Sigmoid colon (tissue), 4 donors: ENCODE results near the gene CCDC102B.

Experiments used
- POLR2A ChIP-seq, 2 donors: fragments of 450-650 bp; IDR thresholded peaks; one replicate each; pipeline ENCODE4 v1.6.1; 2016; ENCODE audit warnings: antibody characterized with exemption in 2 of 2, mild to moderate bottlenecking in 2 of 2, moderate library complexity in 2 of 2
- POLR2AphosphoS5 ChIP-seq, 4 donors: sonication (generic); formaldehyde crosslinking; IDR thresholded peaks; one replicate each; pipeline ENCODE4 v1.6.1; 2017; ENCODE audit warnings: antibody characterized with exemption in 4 of 4
- TF ChIP-seq, protein P1 (sequence below), 4 experiments: fragments of 450-650 bp in 3 of 4; fragments of 200-600 bp in 1 of 4; IDR thresholded peaks; one replicate each; pipeline ENCODE4 v1.5.1; 2016 to 2019; ENCODE audit warnings: antibody characterized with exemption in 4 of 4, mild to moderate bottlenecking in 3 of 4, moderate library complexity in 2 of 4

DNA sequence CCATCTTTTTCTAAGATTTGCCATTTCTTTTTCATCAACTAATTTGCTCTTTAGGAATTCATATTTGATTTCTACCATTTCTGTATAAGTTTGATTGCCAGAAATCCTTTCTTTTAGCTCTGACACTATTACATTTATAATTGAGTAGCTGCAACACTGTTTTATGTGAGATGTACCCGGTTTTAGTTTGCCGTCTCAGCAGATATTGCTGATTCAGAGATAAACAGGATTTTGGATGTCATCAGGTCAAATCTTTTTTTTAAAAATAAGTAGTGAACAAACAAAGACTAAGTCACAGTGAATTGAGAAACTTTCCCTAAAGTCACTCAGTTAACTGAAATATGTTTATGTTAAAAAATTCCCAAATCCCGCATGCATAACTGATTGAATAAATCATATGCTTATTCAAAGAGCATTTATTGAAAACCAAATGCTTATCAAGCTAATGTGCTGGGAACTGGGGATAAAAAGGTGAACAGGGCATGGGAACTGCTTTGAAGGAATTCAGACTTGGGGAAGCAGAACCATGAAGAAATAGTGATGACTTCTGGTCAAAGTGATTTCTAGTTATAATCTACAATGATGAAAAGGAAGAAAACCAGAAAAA is 19.5 kb upstream of the CCDC102B start:
- TF ChIP-seq, protein P1, sequence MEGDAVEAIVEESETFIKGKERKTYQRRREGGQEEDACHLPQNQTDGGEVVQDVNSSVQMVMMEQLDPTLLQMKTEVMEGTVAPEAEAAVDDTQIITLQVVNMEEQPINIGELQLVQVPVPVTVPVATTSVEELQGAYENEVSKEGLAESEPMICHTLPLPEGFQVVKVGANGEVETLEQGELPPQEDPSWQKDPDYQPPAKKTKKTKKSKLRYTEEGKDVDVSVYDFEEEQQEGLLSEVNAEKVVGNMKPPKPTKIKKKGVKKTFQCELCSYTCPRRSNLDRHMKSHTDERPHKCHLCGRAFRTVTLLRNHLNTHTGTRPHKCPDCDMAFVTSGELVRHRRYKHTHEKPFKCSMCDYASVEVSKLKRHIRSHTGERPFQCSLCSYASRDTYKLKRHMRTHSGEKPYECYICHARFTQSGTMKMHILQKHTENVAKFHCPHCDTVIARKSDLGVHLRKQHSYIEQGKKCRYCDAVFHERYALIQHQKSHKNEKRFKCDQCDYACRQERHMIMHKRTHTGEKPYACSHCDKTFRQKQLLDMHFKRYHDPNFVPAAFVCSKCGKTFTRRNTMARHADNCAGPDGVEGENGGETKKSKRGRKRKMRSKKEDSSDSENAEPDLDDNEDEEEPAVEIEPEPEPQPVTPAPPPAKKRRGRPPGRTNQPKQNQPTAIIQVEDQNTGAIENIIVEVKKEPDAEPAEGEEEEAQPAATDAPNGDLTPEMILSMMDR (IDR thresholded peaks at IDR 0.05), result no peak
- no peak for TF ChIP-seq POLR2A (IDR thresholded peaks at IDR 0.05)
- TF ChIP-seq POLR2AphosphoS5 (IDR thresholded peaks at IDR 0.05), result no peak
